Calu3 (cell line): ENCODE measurements around the gene CPNE6. TPM values are rescaled to one million over a fixed set of nuclear protein-coding genes. Genes with fewer than 3 reads are reported as not detected.

Experiments used
- BruUV-seq: library from RNA; stranded (reverse); fragments of 400-500 nt; replicated peaks from 2 replicates; lab custom pipeline; 2021; lab: Mats Ljungman, UMichigan
- CTCF ChIA-PET: fragments of 300-600 bp; sonication (Branson Sonifier 250); formaldehyde crosslinking; loops from one replicate; lab custom pipeline; 2022; ENCODE audit warnings: antibody characterized with exemption; lab: Charles Lee
- DNase-seq: peaks from one replicate; pipeline ENCODE4 v3.0.0; 2022
- H3K27ac Mint-ChIP-seq: one replicate; pipeline ENCODE4 v1.8.0; 2022; ENCODE audit warnings: mixed read lengths; ENCODE audit not compliant: unreplicated experiment
- H3K27me3 Mint-ChIP-seq: one replicate; pipeline ENCODE4 v1.8.0; 2022; ENCODE audit warnings: mixed read lengths; ENCODE audit not compliant: unreplicated experiment
- H3K36me3 Mint-ChIP-seq: one replicate; pipeline ENCODE4 v1.8.0; 2022; ENCODE audit warnings: mild to moderate bottlenecking, moderate library complexity, mixed read lengths; ENCODE audit not compliant: insufficient read depth, unreplicated experiment
- H3K4me1 Mint-ChIP-seq: one replicate; pipeline ENCODE4 v1.8.0; 2022; ENCODE audit warnings: mild to moderate bottlenecking, low read depth, mixed read lengths; ENCODE audit not compliant: unreplicated experiment
- H3K4me3 Mint-ChIP-seq: one replicate; pipeline ENCODE4 v1.8.0; 2022; ENCODE audit warnings: mild to moderate bottlenecking, low read depth, moderate library complexity, mixed read lengths; ENCODE audit not compliant: unreplicated experiment
- H3K9me3 Mint-ChIP-seq: one replicate; pipeline ENCODE4 v1.8.0; 2022; ENCODE audit warnings: low read depth, mixed read lengths; ENCODE audit not compliant: unreplicated experiment
- CTCF ChIP-seq: fragments of 200-600 bp; IDR thresholded peaks from one replicate; pipeline ENCODE4 v1.8.0; 2022; ENCODE audit warnings: antibody characterized with exemption; ENCODE audit not compliant: unreplicated experiment
- intact Hi-C: fragments of 100-400 bp; cut with micrococcal nuclease; formaldehyde crosslinking; loops from one replicate; pipeline ENCODE4 v1.10.0; 2022; ENCODE audit not compliant: unreplicated experiment
- total RNA-seq: library from RNA; stranded (reverse); gene quantifications from 2 replicates; pipeline ENCODE4 v1.2.3, GENCODE V29; 2022

The CPNE6 gene
- total RNA-seq, 1 experiment from 2014 or later, result not detected

- no TSS peak for BruUV-seq
Observed at GRCh38 chr14:24060443-24060842, 10.9 kb upstream of the CPNE6 start.

GRCh38 chr14:24060984-24061913 lies 10.1 kb upstream of the CPNE6 start:
- H3K4me1 Mint-ChIP-seq, result no peaks in the 10 kb centered on the region

More at GRCh38 chr14:24060443-24060842, 10.9 kb upstream of the CPNE6 start:
- no peak for TF ChIP-seq CTCF
- no peak for DNase-seq
- Mint-ChIP-seq H3K27ac (no peak overlapping the region), H3K4me1 (no peaks in the 10 kb centered on the region), H3K36me3 (no peaks in the 10 kb centered on the region), H3K4me3 (no peak overlapping the region), H3K27me3 (peaks cover 67% of the 10 kb centered on the region), H3K9me3 (no peaks in the 10 kb centered on the region)
- CTCF ChIA-PET, result no interaction called here
- intact Hi-C loops, result no loop called here

GRCh38 chr14:24062216-24062980 lies 9.0 kb upstream of the CPNE6 start:
- CTCF ChIA-PET, result no interaction called here
- no peak for DNase-seq
- Mint-ChIP-seq H3K36me3 (no peaks in the 10 kb centered on the region), H3K27ac (no peak overlapping the region), H3K9me3 (no peaks in the 10 kb centered on the region), H3K4me3 (no peak overlapping the region), H3K27me3 (peaks cover 69% of the 10 kb centered on the region), H3K4me1 (no peaks in the 10 kb centered on the region)
- BruUV-seq, result no TSS peak
- intact Hi-C loops, result no loop called here
- no peak for TF ChIP-seq CTCF

More at GRCh38 chr14:24060984-24061913, 10.1 kb upstream of the CPNE6 start:
- Mint-ChIP-seq H3K9me3 (no peaks in the 10 kb centered on the region), H3K4me3 (no peak overlapping the region), H3K36me3 (no peaks in the 10 kb centered on the region), H3K27ac (no peak overlapping the region), H3K27me3 (peaks cover 67% of the 10 kb centered on the region)
- CTCF ChIA-PET, result interaction anchor here (0.5 kb wide), 1 partner anchor 220 kb away, joined by 3 read pairs; no protein-coding TSS in a partner anchor
- BruUV-seq, result no TSS peak
- intact Hi-C loops, result no loop called here
- no peak for TF ChIP-seq CTCF
- no peak for DNase-seq

GRCh38 chr14:24063263-24063836 lies 8.0 kb upstream of the CPNE6 start:
- intact Hi-C loops, result no loop called here
- no TSS peak for BruUV-seq
- Mint-ChIP-seq H3K27me3 (peaks cover 70% of the 10 kb centered on the region), H3K4me3 (no peak overlapping the region), H3K27ac (no peak overlapping the region), H3K36me3 (no peaks in the 10 kb centered on the region), H3K4me1 (no peaks in the 10 kb centered on the region), H3K9me3 (no peaks in the 10 kb centered on the region)
- CTCF ChIA-PET, result no interaction called here
- TF ChIP-seq CTCF, result no peak
- DNase-seq, result no peak
